ENCODE data around the gene WNT3.
"Not testable (repeated sequence)": the region's sequence is repeated elsewhere in the genome, so short reads cannot be mapped to it uniquely, and the experiment has no call there.

Gene WNT3

GRCh38 chr17:46813920-46814319, 4.6 kb downstream of the WNT3 start:
- DNase-seq (ENCODE audit: low read depth) = no peak

- DNase-seq (ENCODE audit: low read depth) = no peak
Measured at GRCh38 chr17:46812624-46813318, 5.7 kb downstream of the WNT3 start.

GRCh38 chr17:46811978-46812583, 6.4 kb downstream of the WNT3 start:
- DNase-seq (ENCODE audit: low read depth) = no peak

- no peak for DNase-seq (ENCODE audit: low read depth)
Measured at GRCh38 chr17:46810837-46811236, 7.7 kb downstream of the WNT3 start.

GRCh38 chr17:46809110-46809571, 9.4 kb downstream of the WNT3 start:
- no peak for DNase-seq (ENCODE audit: low read depth)

GRCh38 chr17:46805771-46806170, 12.7 kb downstream of the WNT3 start:
- DNase-seq (ENCODE audit: low read depth) = no peak

GRCh38 chr17:46803544-46803943, 14.9 kb downstream of the WNT3 start:
- no peak for DNase-seq (ENCODE audit: low read depth)

GRCh38 chr17:46802800-46803199, 15.7 kb downstream of the WNT3 start:
- no peak for DNase-seq (ENCODE audit: low read depth)

GRCh38 chr17:46800573-46800972, 17.9 kb downstream of the WNT3 start:
- DNase-seq (ENCODE audit: low read depth) = no peak

- no peak for DNase-seq (ENCODE audit: low read depth)
Measured at GRCh38 chr17:46796956-46797530, 21.4 kb downstream of the WNT3 start.

GRCh38 chr17:46796524-46796923, 22.0 kb downstream of the WNT3 start:
- DNase-seq (ENCODE audit: low read depth) = no peak

GRCh38 chr17:46796084-46796483, 22.4 kb downstream of the WNT3 start:
- no peak for DNase-seq (ENCODE audit: low read depth)

GRCh38 chr17:46795379-46795952, 23.0 kb downstream of the WNT3 start:
- DNase-seq (ENCODE audit: low read depth) = no peak

- DNase-seq (ENCODE audit: low read depth) = no peak
Measured at GRCh38 chr17:46794318-46794717, 24.2 kb downstream of the WNT3 start.

GRCh38 chr17:46793541-46793940, 25.0 kb downstream of the WNT3 start:
- no peak for DNase-seq (ENCODE audit: low read depth)

- DNase-seq (ENCODE audit: low read depth) = not testable (repeated sequence)
Measured at GRCh38 chr17:46793023-46793422, 25.5 kb downstream of the WNT3 start.

- no peak for DNase-seq (ENCODE audit: low read depth)
Measured at GRCh38 chr17:46792071-46792470, 26.4 kb downstream of the WNT3 start.

GRCh38 chr17:46791531-46791930, 27.0 kb downstream of the WNT3 start:
- DNase-seq (ENCODE audit: low read depth) = no peak

GRCh38 chr17:46790216-46790615, 28.3 kb downstream of the WNT3 start:
- DNase-seq (ENCODE audit: low read depth) = no peak

- no peak for DNase-seq (ENCODE audit: low read depth)
Measured at GRCh38 chr17:46789610-46790009, 28.9 kb downstream of the WNT3 start.

- no peak for DNase-seq (ENCODE audit: low read depth)
Measured at GRCh38 chr17:46788796-46789195, 29.7 kb downstream of the WNT3 start.

GRCh38 chr17:46788300-46788699, 30.2 kb downstream of the WNT3 start:
- DNase-seq (ENCODE audit: low read depth) = no peak

GRCh38 chr17:46787478-46787877, 31.0 kb downstream of the WNT3 start:
- DNase-seq (ENCODE audit: low read depth) = no peak

All from CMK (cell line).